ENCODE measurements around the gene SLC27A1. TPM values are rescaled to one million over a fixed set of nuclear protein-coding genes. Genes with fewer than 3 reads are reported as not detected.

The SLC27A1 gene
- total and polyA plus RNA-seq, 2 donors (not counting 3 experiments of a cell fraction or from before 2014, with no cell fraction given) = 10.4 to 13.5 TPM

DNA sequence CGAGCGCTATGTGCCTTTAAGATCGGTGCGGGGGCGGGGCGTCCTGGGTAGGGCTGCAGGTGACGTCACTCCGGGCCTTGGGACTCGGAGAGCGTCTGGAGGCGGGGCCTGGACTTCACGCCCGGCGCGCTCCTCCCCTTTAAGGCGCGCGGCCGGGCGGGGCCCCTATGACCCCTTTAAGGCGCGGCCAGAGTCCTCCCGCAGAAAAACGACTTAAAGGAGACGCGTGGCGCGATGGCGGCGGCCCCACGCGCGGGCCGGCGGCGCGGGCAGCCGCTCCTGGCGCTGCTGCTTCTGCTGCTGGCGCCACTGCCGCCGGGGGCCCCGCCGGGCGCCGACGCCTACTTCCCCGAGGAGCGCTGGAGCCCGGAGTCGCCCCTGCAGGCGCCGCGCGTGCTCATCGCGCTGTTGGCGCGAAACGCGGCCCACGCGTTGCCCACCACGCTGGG lies 85.2 kb downstream of the SLC27A1 start, which contains the start of gene COLGALT1:
TSS of gene COLGALT1 (plus strand) at position 170 of the 449 bp plus-strand sequence. CDS start at position 235, 65 bp downstream.
- ChIA-PET CTCF (interaction anchor here (1.3 kb wide), 2 partner anchors 16 to 18 kb away, joined by 5 to 9 read pairs; no protein-coding TSS in a partner anchor), POLR2A (no interaction called here)
- H3K27ac ChIP-seq (ENCODE audit: insufficient read depth, low read depth, low read length) = peak within 1 kb of the TSS; percentile 88
- peak within 1 kb of the TSS; percentile 88 to 92 (median 89) for H3K4me3 ChIP-seq (replicated peaks in 1 of 3; ENCODE audit: insufficient read depth in 1 of 3, low read depth in 1 of 3, low read length in 3 of 3)
- peaks cover 22% of the 10 kb centered on the region for H3K79me2 ChIP-seq (ENCODE audit: control insufficient read depth, insufficient read depth, low read length)
- dilution Hi-C loops (cut with MboI; ENCODE audit: extremely low pct_ligation_motif_present, low sequenced_read_pairs) = no loop called here
- H3K4me2 ChIP-seq (ENCODE audit: insufficient read depth, low read length) = peak within 1 kb of the TSS; percentile 88
- BruUV-seq (replicated peaks) = no TSS peak
- FAIRE-seq = peak; percentile 89
- peak; percentile 94 for DNase-seq (ENCODE audit: low read depth, low spot score)
- H3K9me1 ChIP-seq (replicated peaks; ENCODE audit: control insufficient read depth, extremely low read depth, insufficient read depth, low read length) = no peaks in the 10 kb centered on the region
- peak within 1 kb of the TSS; percentile 69 for H3K9ac ChIP-seq (replicated peaks; ENCODE audit: extremely low read depth, insufficient read depth, low read length)
- TF ChIP-seq POLR2AphosphoS5 (IDR thresholded peaks at IDR 0.05; ENCODE audit: insufficient read depth, low read depth, low read length) (no peak), MYC (IDR thresholded peaks at IDR 0.05; ENCODE audit: low read depth, low read length) (no peak), CTCF (IDR thresholded peaks at IDR 0.05; ENCODE audit: extremely low read depth in 1 of 2, insufficient read depth in 1 of 2, low read depth in 1 of 2, low read length in 2 of 2) (no peak), EZH2 (IDR thresholded peaks at IDR 0.05; ENCODE audit: borderline replicate concordance, low read depth, low read length, severe bottlenecking) (no peak), GATA2 (IDR thresholded peaks at IDR 0.05; ENCODE audit: insufficient read depth, insufficient read length, low read depth, low read length) (no peak), FOS (IDR thresholded peaks at IDR 0.05; ENCODE audit: borderline replicate concordance, insufficient read depth, low read length) (peak; percentile 8), JUN (IDR thresholded peaks at IDR 0.05; ENCODE audit: borderline replicate concordance, insufficient read depth, insufficient read length, low read depth) (peak; percentile 54), POLR2A (IDR thresholded peaks at IDR 0.05; ENCODE audit: low read depth, low read length) (peak; percentile 71)
- TF ChIP-seq, protein P1, sequence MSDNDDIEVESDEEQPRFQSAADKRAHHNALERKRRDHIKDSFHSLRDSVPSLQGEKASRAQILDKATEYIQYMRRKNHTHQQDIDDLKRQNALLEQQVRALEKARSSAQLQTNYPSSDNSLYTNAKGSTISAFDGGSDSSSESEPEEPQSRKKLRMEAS (IDR thresholded peaks at IDR 0.05; ENCODE audit: insufficient read depth, insufficient read length) = no peak
- no peaks in the 10 kb centered on the region for H4K20me1 ChIP-seq (replicated peaks; ENCODE audit: control insufficient read depth, extremely low read depth, insufficient read depth, low read length)
- intact Hi-C loops (cut with micrococcal nuclease) = loop anchor here (10.0 kb wide), 1 partner anchor 151 kb away; the partner anchor contains the start of gene BST2
- H3K4me1 ChIP-seq (ENCODE audit: control insufficient read depth, extremely low read depth, insufficient read depth, low read length) = peaks cover 41% of the 10 kb centered on the region
- H3K36me3 ChIP-seq (ENCODE audit: control insufficient read depth in 2 of 2, extremely low read depth in 1 of 2, insufficient read depth in 2 of 2, low read length in 2 of 2) = peaks cover 6 to 17% of the 10 kb centered on the region in 2 experiments
- no peaks in the 10 kb centered on the region for H3K27me3 ChIP-seq (ENCODE audit: control insufficient read depth in 2 of 2, insufficient read depth in 2 of 2, low read length in 2 of 2)
- peak within 1 kb of the TSS; percentile 88 for H2AFZ ChIP-seq (ENCODE audit: low read depth, low read length)
- H3K9me3 ChIP-seq (replicated peaks; ENCODE audit: control insufficient read depth, insufficient read depth, low read length) = no peaks in the 10 kb centered on the region

Other genes starting within 250 kb of the SLC27A1 start
- 12.5 and 13.0 TPM in 2 replicates for gene OCEL1, start 244.3 kb upstream of the SLC27A1 start, total RNA-seq
- 7.4 and 7.7 TPM in 2 replicates for gene OCEL1, start 244.3 kb upstream of the SLC27A1 start, polyA plus RNA-seq
- 36.1 and 39.2 TPM in 2 replicates for gene NR2F6, start 224.6 kb upstream of the SLC27A1 start, total RNA-seq
- gene NR2F6, start 224.6 kb upstream of the SLC27A1 start, polyA plus RNA-seq = 38.9 and 53.7 TPM in 2 replicates
- 14.8 and 19.4 TPM in 2 replicates for gene USHBP1, start 205.8 kb upstream of the SLC27A1 start, total RNA-seq
- gene USHBP1, start 205.8 kb upstream of the SLC27A1 start, polyA plus RNA-seq = 16.2 and 20.4 TPM in 2 replicates
- gene BABAM1, start 203.1 kb upstream of the SLC27A1 start, total RNA-seq = 110 and 118 TPM in 2 replicates
- gene BABAM1, start 203.1 kb upstream of the SLC27A1 start, polyA plus RNA-seq = 129 and 140 TPM in 2 replicates
- 3.1 and 5.2 TPM in 2 replicates for gene ANKLE1, start 188.6 kb upstream of the SLC27A1 start, total RNA-seq
- 1.9 and 2.8 TPM in 2 replicates for gene ANKLE1, start 188.6 kb upstream of the SLC27A1 start, polyA plus RNA-seq
- 5.9 and 6.8 TPM in 2 replicates for gene ABHD8, start 167.1 kb upstream of the SLC27A1 start, total RNA-seq
- 8.7 and 12.7 TPM in 2 replicates for gene ABHD8, start 167.1 kb upstream of the SLC27A1 start, polyA plus RNA-seq
- gene MRPL34, start 164.7 kb upstream of the SLC27A1 start, total RNA-seq = 55.7 and 61.6 TPM in 2 replicates
- gene MRPL34, start 164.7 kb upstream of the SLC27A1 start, polyA plus RNA-seq = 45.5 and 50.1 TPM in 2 replicates
- gene DDA1, start 161.0 kb upstream of the SLC27A1 start, total RNA-seq = 64.7 and 81.1 TPM in 2 replicates
- gene DDA1, start 161.0 kb upstream of the SLC27A1 start, polyA plus RNA-seq = 52.9 and 60.5 TPM in 2 replicates
- gene ANO8, start 135.7 kb upstream of the SLC27A1 start, total RNA-seq = 6.8 and 7.5 TPM in 2 replicates
- 3.5 and 3.8 TPM in 2 replicates for gene ANO8, start 135.7 kb upstream of the SLC27A1 start, polyA plus RNA-seq
- 28.1 and 34.7 TPM in 2 replicates for gene GTPBP3, start 133.0 kb upstream of the SLC27A1 start, total RNA-seq
- gene GTPBP3, start 133.0 kb upstream of the SLC27A1 start, polyA plus RNA-seq = 12.7 and 15.4 TPM in 2 replicates
- 5.7 and 11.1 TPM in 2 replicates for gene PLVAP, start 93.2 kb upstream of the SLC27A1 start, total RNA-seq
- gene PLVAP, start 93.2 kb upstream of the SLC27A1 start, polyA plus RNA-seq = 16.9 and 19.9 TPM in 2 replicates
- not detected in 2 replicates for gene CCDC194, start 76.3 kb upstream of the SLC27A1 start, total RNA-seq
- 0.11 and 0.12 TPM in 2 replicates for gene CCDC194, start 76.3 kb upstream of the SLC27A1 start, polyA plus RNA-seq
- gene BST2, start 64.9 kb upstream of the SLC27A1 start, total RNA-seq = 20.7 and 21.2 TPM in 2 replicates
- 145 and 146 TPM in 2 replicates for gene BST2, start 64.9 kb upstream of the SLC27A1 start, polyA plus RNA-seq
- 58.1 and 63.3 TPM in 2 replicates for gene MVB12A, start 50.5 kb upstream of the SLC27A1 start, total RNA-seq
- 88.8 and 109 TPM in 2 replicates for gene MVB12A, start 50.5 kb upstream of the SLC27A1 start, polyA plus RNA-seq
- not detected in 2 replicates for gene TMEM221, start 21.9 kb upstream of the SLC27A1 start, total RNA-seq
- 0.06 and 0.08 TPM in 2 replicates for gene TMEM221, start 21.9 kb upstream of the SLC27A1 start, polyA plus RNA-seq
- not detected in 2 replicates for gene NXNL1, start 9.6 kb upstream of the SLC27A1 start, total RNA-seq
- gene NXNL1, start 9.6 kb upstream of the SLC27A1 start, polyA plus RNA-seq = not detected in 2 replicates
- gene PGLS, start 41.1 kb downstream of the SLC27A1 start, total RNA-seq = 99.2 and 110 TPM in 2 replicates
- 139 and 204 TPM in 2 replicates for gene PGLS, start 41.1 kb downstream of the SLC27A1 start, polyA plus RNA-seq
- gene COLGALT1, start 85.1 kb downstream of the SLC27A1 start, total RNA-seq = 240 and 263 TPM in 2 replicates
- 355 and 406 TPM in 2 replicates for gene COLGALT1, start 85.1 kb downstream of the SLC27A1 start, polyA plus RNA-seq
- 0.09 and 0.30 TPM in 2 replicates for gene UNC13A, start 217.8 kb downstream of the SLC27A1 start, total RNA-seq
- gene UNC13A, start 217.8 kb downstream of the SLC27A1 start, polyA plus RNA-seq = 0.04 and 0.06 TPM in 2 replicates
- gene MAP1S, start 249.0 kb downstream of the SLC27A1 start, total RNA-seq = 143 and 166 TPM in 2 replicates
- gene MAP1S, start 249.0 kb downstream of the SLC27A1 start, polyA plus RNA-seq = 94.8 and 157 TPM in 2 replicates

Measured in endothelial cell of umbilical vein (primary cell).